Prostate gland (tissue), 2 donors: ENCODE data around the gene ALKBH3. TPM values are rescaled to one million over a fixed set of nuclear protein-coding genes. Genes with fewer than 3 reads are reported as not detected.

Source experiments
- DNase-seq: peaks from one replicate; pipeline ENCODE4 v3.0.0-alpha.2; 2019; ENCODE audit warnings: low spot score
- H3K27ac ChIP-seq, 2 donors: fragments of 200-600 bp; sonication (generic); 2 replicates each; pipeline ENCODE4 v1.5.1; 2017 to 2019
- H3K27me3 ChIP-seq: fragments of 200-600 bp; sonication (generic); replicated peaks from 2 replicates; pipeline ENCODE4 v1.5.1; 2019; ENCODE audit not compliant: insufficient read depth
- H3K36me3 ChIP-seq, 2 donors: fragments of 200-600 bp; sonication (generic); 1 replicate in 1 of 2; 2 replicates in 1 of 2; pipeline versions ENCODE4 v1.5.1 to v1.8.1; 2017 to 2019
- H3K4me1 ChIP-seq: fragments of 200-600 bp; sonication (generic); replicated peaks from 2 replicates; pipeline ENCODE4 v1.5.1; 2019
- H3K4me3 ChIP-seq, 2 donors: fragments of 200-600 bp; sonication (generic); 2 replicates each; pipeline ENCODE4 v1.5.1; 2017 to 2019
- H3K9me3 ChIP-seq: fragments of 200-600 bp; sonication (generic); 2 replicates; pipeline ENCODE4 v1.5.1; 2017
- POLR2A ChIP-seq: fragments of 450-650 bp; IDR thresholded peaks from one replicate; pipeline ENCODE4 v1.6.1; 2016; ENCODE audit warnings: antibody characterized with exemption, mild to moderate bottlenecking
- POLR2AphosphoS5 ChIP-seq: sonication (generic); formaldehyde crosslinking; IDR thresholded peaks from one replicate; pipeline ENCODE4 v1.6.1; 2017; ENCODE audit warnings: antibody characterized with exemption
- WGBS: methylation state at CpG from one replicate; pipeline ENCODE4 v1.1.5; 2018; 5-methylcytosine and 5-hydroxymethylcytosine counted together
- intact Hi-C: fragments of 100-400 bp; cut with DNase I; formaldehyde crosslinking; loops from one replicate; pipeline ENCODE4 v1.14.2; 2022
- total RNA-seq, 2 donors: library from RNA; depleted of rRNA; stranded (reverse); fragments of >200 nt; gene quantifications; one replicate each; pipeline ENCODE4 v1.1.0, GENCODE V29; 2016
- TF ChIP-seq, protein P1 (sequence below), 4 experiments: fragments of 200-600 bp in 2 of 4; fragments of 450-650 bp in 2 of 4; sonication (generic) in 2 of 4; IDR thresholded peaks; 1 replicate in 3 of 4; 2 replicates in 1 of 4; pipeline ENCODE4 v1.5.1; 2016 to 2019; ENCODE audit warnings: antibody characterized with exemption in 4 of 4, mild to moderate bottlenecking in 2 of 4, moderate library complexity in 2 of 4

The ALKBH3 gene
- total RNA-seq, 2 donors from 2014 or later: 37.6 to 55.7 TPM

DNA sequence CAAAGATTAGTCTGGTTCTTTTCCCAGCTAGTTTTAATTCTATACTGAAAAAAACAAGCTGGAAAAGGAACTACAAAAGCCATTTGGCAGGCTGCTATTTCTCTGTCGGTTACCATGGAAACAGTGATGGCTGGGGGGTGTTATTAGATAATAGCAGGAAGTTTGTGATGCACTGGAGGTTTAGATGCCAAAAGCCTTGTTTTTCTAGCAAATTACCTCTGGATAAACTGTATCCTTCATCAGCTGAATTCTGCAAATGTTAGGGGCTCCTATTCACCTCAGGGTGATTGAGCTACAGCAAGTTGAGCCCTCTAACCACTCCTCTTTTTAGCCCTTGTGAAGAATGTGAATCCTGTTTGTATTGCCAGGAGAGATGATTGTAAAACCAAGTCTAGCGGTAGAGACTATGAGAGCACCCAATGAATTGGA lies 25.2 kb downstream of the ALKBH3 start:
- H3K9me3 ChIP-seq: no peaks in the 10 kb centered on the region
- DNase-seq: no peak
- no peak overlapping the region for H3K4me3 ChIP-seq
- no peaks in the 10 kb centered on the region for H3K27me3 ChIP-seq
- intact Hi-C loops: no loop called here
- peaks cover 0 to 6% of the 10 kb centered on the region in 2 donors for H3K36me3 ChIP-seq
- no peak for TF ChIP-seq POLR2A
- TF ChIP-seq, protein P1, sequence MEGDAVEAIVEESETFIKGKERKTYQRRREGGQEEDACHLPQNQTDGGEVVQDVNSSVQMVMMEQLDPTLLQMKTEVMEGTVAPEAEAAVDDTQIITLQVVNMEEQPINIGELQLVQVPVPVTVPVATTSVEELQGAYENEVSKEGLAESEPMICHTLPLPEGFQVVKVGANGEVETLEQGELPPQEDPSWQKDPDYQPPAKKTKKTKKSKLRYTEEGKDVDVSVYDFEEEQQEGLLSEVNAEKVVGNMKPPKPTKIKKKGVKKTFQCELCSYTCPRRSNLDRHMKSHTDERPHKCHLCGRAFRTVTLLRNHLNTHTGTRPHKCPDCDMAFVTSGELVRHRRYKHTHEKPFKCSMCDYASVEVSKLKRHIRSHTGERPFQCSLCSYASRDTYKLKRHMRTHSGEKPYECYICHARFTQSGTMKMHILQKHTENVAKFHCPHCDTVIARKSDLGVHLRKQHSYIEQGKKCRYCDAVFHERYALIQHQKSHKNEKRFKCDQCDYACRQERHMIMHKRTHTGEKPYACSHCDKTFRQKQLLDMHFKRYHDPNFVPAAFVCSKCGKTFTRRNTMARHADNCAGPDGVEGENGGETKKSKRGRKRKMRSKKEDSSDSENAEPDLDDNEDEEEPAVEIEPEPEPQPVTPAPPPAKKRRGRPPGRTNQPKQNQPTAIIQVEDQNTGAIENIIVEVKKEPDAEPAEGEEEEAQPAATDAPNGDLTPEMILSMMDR (IDR thresholded peaks at IDR 0.05): no peak
- TF ChIP-seq POLR2AphosphoS5: no peak
- 46% methylated on average over 2 of the region's 2 CpGs for WGBS
- peaks cover 7% of the 10 kb centered on the region for H3K4me1 ChIP-seq
- no peak overlapping the region for H3K27ac ChIP-seq

DNA sequence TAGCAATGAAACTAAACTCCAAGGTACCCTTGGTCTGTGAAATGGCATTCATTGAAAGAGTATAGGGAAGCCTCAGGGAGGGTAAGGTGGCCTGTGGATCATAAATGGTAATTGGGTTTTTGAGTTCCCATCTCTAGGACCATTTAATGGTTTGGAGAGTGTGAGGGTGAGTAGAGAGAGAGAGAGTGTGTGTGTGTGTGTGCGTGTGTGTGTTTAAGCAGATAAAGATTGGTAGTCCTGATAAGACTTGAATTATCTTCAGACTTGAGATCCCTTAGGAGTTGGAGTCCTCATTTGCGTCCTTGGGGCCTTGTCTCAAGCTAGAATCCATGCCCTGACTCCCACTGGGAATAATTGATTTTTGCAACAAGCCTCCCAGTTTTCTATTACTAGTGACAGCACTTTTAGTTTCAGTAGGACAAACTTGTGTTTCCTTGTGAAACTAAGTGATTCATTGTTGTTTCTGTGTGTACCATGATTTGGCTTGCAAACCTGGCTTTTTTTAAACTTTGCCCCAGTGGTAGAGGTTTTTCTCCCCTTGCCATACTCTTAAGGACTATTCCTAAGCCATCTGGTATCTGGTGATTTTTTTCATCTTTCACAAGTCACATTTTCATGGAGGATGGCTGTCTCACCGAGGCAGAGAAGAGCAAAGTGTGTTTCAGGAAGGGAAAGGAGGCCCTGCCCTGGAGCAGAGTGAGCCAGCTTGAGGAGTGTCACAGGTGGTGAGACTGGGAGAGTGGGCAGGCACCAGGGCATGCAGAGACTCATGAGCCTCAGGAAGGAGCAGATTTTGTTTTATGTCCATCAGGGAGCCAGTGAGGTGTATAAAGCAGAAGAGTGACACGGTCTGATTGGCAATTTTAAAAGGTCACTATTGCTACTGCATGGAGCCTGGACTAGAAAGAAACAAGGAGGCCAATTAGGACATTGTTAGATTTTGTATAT lies 26.7 kb downstream of the ALKBH3 start:
- Histone ChIP-seq H3K9me3 (no peaks in the 10 kb centered on the region), H3K4me3 (no peak overlapping the region), H3K4me1 (peaks cover 7% of the 10 kb centered on the region), H3K27me3 (no peaks in the 10 kb centered on the region), H3K36me3 (peaks cover 0 to 6% of the 10 kb centered on the region in 2 donors), H3K27ac (no peak overlapping the region)
- intact Hi-C loops: no loop called here
- DNase-seq: no peak
- WGBS: 74% methylated on average over 4 of the region's 4 CpGs
- no peak for TF ChIP-seq POLR2A
- no peak for TF ChIP-seq POLR2AphosphoS5
- TF ChIP-seq, protein P1 (IDR thresholded peaks at IDR 0.05): no peak

DNA sequence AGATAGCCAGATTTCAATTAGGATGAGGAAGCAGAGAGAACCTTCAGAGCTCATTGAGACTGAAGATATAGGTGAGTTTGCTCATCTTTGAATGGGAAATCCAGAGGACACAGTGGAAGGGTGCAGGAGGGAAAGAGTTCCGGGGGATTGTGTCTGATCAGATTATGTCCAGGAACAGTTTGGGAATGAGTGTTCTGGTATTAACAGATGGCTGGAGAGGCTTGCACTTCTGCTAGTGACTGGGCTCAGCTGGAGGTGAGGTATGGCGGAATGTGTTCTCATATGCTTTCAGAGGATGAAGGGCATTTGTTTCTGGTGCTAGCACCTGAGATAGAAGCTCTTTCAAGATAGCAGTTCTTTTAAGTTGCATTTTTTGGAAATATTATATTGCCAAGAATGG lies 27.6 kb downstream of the ALKBH3 start:
- no peak for TF ChIP-seq POLR2A
- TF ChIP-seq POLR2AphosphoS5: no peak
- TF ChIP-seq, protein P1 (IDR thresholded peaks at IDR 0.05): no peak
- Histone ChIP-seq H3K4me3 (no peak overlapping the region), H3K9me3 (no peaks in the 10 kb centered on the region), H3K27me3 (no peaks in the 10 kb centered on the region), H3K4me1 (peaks cover 7% of the 10 kb centered on the region), H3K27ac (no peak overlapping the region), H3K36me3 (peaks cover 0 to 2% of the 10 kb centered on the region in 2 donors)
- intact Hi-C loops: no loop called here
- 86% methylated on average over 2 of the region's 2 CpGs for WGBS
- DNase-seq: no peak

DNA sequence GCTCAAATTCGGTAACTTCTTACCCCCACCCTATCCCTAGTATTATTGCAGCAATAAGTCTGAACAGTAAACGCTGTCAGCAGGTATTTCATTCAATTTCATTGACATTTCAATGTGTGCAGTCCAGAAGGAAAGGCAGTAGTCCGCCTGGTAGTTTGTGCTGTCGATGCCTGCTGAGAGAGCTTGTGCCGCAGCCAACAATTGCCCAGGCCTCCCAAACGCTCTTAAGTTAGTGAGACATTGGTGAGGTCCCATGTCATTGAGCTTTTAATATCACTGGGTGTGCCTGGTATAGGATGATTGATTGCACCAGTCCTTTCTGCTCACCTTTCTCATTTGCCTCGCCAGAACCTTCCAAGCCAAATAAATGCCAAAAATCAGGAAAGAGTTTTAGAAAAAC lies 28.1 kb downstream of the ALKBH3 start:
- H3K27me3 ChIP-seq: no peaks in the 10 kb centered on the region
- 88% methylated on average over 7 of the region's 7 CpGs for WGBS
- H3K4me3 ChIP-seq: no peak overlapping the region
- peaks cover 3% of the 10 kb centered on the region for H3K4me1 ChIP-seq
- H3K36me3 ChIP-seq: no peaks in the 10 kb centered on the region
- no peak overlapping the region for H3K27ac ChIP-seq
- no peaks in the 10 kb centered on the region for H3K9me3 ChIP-seq
- DNase-seq: no peak
- TF ChIP-seq POLR2AphosphoS5 (no peak), POLR2A (no peak)
- TF ChIP-seq, protein P1 (IDR thresholded peaks at IDR 0.05): no peak
- intact Hi-C loops: no loop called here
